ENCODE results near the gene MYCN. TPM values are rescaled to one million over a fixed set of nuclear protein-coding genes. Genes with fewer than 3 reads are reported as not detected.

MYCN gene
- polyA plus RNA-seq, 1 donor: 6.3 TPM

DNA sequence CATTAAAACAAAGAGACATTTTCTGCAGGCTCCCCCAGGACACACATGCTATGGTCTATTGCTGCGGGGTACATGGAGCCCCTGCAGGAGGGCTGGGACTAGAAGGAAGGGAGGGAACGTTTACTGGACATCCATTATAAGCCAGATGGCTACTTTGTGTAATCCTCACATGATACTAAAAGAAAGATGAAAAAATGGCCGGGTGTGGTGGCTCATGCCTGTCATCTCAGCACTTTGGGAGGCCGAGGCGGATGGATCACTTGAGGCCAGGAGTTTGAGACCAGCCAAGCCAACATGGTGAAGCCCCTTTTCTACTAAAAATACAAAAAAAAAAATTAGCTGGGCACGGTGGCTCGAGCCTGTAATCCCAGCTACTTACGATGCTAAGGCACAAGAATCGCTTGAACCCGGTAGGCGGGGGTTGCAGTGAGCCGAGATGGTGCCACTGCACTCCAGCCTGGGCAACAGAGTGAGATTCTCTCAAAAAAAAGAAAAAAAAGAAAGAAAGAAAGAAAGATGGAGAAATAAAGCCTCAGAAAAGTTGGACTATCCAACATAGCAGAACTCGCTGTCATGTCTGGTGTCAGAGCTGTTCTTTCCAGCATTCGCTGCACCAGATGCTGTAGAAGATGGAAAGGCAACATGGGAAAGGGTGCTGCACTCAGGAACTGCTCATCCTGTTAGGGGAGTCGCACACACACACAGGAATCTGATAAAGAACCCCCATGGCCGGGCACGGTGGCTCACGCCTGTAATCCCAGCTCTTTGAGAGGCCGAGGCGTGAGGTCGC, 7.8 kb upstream of the MYCN start:
- no peak for DNase-seq

DNA sequence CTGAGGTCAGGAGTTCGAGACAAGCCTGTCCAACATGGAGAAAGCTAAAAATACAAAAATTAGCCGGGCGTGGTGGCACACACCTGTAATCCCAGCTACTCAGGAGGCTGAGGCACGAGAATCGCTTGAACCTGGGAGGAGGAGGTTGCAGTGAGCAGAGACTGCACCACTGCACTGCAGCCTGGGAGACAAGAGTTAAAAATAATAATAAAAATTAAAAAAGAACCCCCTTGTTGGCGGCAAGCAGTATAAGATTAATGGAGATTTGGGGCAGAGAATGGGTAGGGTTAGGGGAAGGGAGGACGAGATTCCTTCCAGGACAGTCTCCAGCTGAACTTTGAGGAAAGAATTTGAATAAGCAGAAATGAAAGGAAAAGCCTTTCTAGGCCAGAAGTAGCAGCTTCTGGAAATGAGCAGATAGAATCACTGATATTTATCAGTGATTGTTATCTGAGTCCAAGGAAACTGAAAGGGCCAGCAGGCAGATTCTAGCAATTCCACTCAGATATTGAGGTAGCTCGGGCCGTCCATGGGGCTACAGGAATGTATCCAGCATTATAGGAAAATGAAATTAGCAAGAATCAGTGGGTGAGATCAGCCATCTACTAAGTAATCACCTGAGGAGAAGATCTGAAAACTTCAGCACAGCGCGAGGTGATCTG, 7.0 kb upstream of the MYCN start:
- no peak for DNase-seq

DNA sequence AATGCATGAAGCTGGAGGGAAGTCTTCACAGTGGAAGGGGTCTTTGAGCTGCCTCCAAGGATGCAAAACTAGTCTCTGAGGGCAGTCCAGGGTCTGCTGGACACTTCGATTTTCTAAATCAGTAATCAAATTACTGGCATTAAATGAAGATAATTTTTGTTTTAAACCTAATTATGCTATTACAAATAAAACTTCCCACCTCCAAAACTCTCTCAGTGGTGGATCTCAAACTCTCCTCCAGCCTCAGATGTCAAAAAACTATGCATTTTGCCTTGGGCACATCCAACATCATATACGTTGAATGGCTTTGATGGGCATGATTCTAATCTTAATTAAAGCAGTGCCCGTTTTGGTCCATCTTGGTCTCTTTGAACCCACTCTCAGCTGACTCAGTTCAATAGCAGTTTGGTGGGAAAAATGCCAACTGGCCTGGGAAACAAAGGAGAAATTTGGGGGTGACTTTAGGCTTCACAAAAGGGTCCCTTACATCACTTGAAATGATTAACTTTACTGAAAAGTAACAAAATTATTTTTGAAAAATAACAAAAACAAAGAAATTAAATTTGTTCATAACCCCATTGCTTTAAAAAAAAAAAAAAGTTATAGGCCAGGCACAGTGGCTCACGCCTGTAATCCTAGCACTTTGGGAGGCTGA, 5.9 kb upstream of the MYCN start:
- no peak for DNase-seq

DNA sequence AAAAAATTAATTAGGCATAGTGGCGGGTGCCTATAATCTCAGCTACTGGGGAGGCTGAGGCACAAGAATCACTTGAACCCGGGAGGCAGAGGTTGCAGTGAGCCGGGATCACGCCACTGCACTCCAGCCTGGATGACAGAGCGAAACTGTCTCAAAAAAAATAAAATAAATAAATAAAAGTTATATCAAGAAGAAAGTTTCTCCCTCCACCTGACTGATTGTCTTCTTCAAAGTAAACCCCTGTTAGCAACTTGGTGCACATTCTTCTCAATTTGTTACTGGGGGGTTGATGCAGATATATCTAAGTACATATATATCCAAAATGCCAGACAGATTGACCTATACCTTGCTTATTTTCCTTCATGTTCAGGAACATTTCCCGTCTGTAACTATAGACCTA, 5.2 kb upstream of the MYCN start:
- DNase-seq: no peak

DNA sequence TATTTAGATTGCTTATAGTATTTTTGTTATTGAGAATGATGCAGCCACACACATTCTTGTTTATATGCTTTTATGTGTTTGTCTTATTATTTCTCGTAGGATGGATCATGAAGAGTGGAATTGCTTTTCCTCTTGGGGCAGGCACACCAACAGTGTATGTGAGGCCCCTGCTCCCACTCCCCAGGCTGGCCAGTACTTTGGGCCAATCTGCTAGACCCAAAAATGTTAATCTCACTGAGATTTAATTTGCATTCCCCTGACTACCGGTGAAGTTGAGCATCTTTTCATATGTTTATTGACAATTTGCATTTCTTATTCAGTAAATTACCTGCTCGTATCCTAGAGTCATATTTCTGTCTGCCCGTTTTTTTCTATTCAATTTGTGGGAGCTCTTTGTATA, 4.7 kb upstream of the MYCN start:
- no peak for DNase-seq

- DNase-seq: no peak
Observed at GRCh38 chr2:15936277-15937104, 3.9 kb upstream of the MYCN start.

GRCh38 chr2:15937105-15937881, 3.1 kb upstream of the MYCN start:
- DNase-seq: no peak

- DNase-seq: no peak
Observed at GRCh38 chr2:15937882-15938802, 2.2 kb upstream of the MYCN start.

- DNase-seq: no peak
Observed at GRCh38 chr2:15938803-15939555, 1.4 kb upstream of the MYCN start.

GRCh38 chr2:15939556-15939853, 845 bp upstream of the MYCN start:
- DNase-seq: no peak

DNA sequence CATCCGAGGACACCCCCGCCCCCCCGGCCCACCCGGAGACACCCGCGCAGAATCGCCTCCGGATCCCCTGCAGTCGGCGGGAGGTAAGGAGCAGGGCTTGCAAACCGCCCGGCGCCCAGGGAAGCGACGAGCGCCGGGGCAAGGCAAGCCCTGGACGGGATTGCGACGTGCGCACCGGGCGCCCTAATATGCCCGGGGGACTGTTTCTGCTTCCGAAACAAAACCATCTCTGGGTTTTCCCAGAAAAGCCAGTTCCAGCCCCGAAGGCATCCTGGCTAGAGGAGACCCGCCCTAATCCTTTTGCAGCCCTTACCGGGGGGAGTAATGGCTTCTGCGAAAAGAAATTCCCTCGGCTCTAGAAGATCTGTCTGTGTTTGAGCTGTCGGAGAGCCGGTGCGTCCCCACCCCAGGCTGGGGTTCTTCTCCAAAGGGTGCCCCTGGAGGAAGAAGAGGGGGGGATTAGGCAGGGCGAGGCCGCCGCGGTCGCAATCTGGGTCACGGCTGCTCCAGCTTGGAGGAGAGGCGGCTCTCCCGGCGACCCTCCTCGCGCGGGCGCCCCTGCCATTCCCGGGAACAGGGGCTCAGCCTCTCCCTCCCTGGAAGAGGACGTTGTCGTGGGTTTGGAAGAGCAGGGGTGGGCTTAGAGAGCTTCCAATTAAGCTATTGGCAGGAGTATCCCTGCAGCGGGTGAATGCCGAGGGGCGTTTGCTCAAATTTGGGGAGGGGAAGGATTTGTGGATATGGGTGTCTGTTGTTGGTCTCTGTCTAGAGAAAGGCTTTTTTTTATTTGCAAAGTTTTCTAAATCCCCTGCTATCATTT, 521 bp downstream of the MYCN start:
- peak; percentile 19 for DNase-seq

GRCh38 chr2:15941481-15941850, 1.1 kb downstream of the MYCN start:
- peak; percentile 11 for DNase-seq

- DNase-seq: peak; percentile 13
Observed at GRCh38 chr2:15941871-15942710, 1.7 kb downstream of the MYCN start.

DNA sequence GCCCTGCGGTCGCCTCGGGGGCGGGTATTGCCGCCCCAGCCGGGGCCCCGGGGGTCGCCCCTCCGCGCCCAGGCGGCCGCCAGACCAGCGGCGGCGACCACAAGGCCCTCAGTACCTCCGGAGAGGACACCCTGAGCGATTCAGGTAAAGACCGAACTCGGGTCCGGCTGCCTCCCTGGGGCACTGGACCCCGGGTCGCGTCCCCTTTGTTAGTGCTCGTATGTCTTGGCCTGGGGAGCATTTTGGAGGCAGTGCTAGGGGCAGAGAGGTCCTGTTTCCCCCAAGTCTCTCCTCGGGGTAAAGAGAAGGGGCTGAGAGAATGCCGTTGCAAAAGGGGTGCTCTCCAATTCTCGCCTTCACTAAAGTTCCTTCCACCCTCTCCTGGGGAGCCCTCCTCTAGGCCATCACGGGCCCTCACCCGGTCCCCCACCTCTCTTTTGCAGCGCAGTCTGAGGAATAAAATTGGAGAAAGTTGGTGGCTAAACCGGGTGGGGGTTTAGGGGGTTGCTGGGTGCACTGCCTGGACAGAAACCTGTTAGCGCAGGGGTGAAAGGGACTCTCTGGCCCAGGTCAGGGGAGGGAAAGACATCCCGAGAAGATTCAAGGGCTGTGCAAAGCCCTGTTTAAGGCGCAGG, 2.5 kb downstream of the MYCN start:
- no peak for DNase-seq

GRCh38 chr2:15943378-15944280, 3.3 kb downstream of the MYCN start:
- peak; percentile 68 for DNase-seq

- no peak for DNase-seq
Observed at GRCh38 chr2:15944325-15945017, 4.1 kb downstream of the MYCN start.

Data from hindlimb muscle (tissue), 1 donor.